Tibial artery (tissue), 4 donors: ENCODE results near the gene C19orf47.

ENCODE experiments used
- DNase-seq, 2 donors: peaks; one replicate each; pipeline ENCODE4 v3.0.0-alpha.2; 2019
- H3K27ac ChIP-seq, 2 donors: fragments of 200-600 bp; sonication (generic) in 1 of 2; 1 replicate in 1 of 2; 2 replicates in 1 of 2; pipeline ENCODE4 v1.5.1; 2018 to 2019; ENCODE audit warnings: mild to moderate bottlenecking in 1 of 2
- H3K27me3 ChIP-seq, 2 donors: fragments of 200-600 bp; sonication (generic) in 1 of 2; one replicate each; pipeline versions ENCODE4 v1.5.1 to v1.6.0; 2016 to 2019
- H3K36me3 ChIP-seq, 3 donors: fragments of 200-600 bp; sonication (generic) in 2 of 3; one replicate each; pipeline ENCODE4 v1.5.1; 2016 to 2019; ENCODE audit warnings: mild to moderate bottlenecking in 2 of 3
- H3K4me1 ChIP-seq, 4 donors: fragments of 200-600 bp; sonication (generic) in 2 of 4; 1 replicate in 3 of 4; 2 replicates in 1 of 4; pipeline ENCODE4 v1.5.1; 2016 to 2019
- H3K4me3 ChIP-seq, 2 donors: fragments of 200-600 bp; sonication (generic) in 1 of 2; 1 replicate in 1 of 2; 2 replicates in 1 of 2; pipeline ENCODE4 v1.5.1; 2018 to 2019; ENCODE audit warnings: mild to moderate bottlenecking in 2 of 2
- H3K9me3 ChIP-seq, 3 donors: fragments of 200-600 bp; sonication (generic) in 1 of 3; one replicate each; pipeline ENCODE4 v1.5.1; 2016 to 2019
- intact Hi-C: fragments of 100-400 bp; cut with DNase I; formaldehyde crosslinking; loops from one replicate; pipeline ENCODE4 v1.15.0; 2023; ENCODE audit warnings: low total_unique reads
- TF ChIP-seq, protein P1 (sequence below), 2 experiments: fragments of 200-600 bp in 1 of 2; fragments of 450-650 bp in 1 of 2; IDR thresholded peaks; one replicate each; pipeline ENCODE4 v1.5.1; 2017 to 2019; ENCODE audit warnings: antibody characterized with exemption in 2 of 2, mild to moderate bottlenecking in 1 of 2, moderate library complexity in 1 of 2

The C19orf47 gene

DNA sequence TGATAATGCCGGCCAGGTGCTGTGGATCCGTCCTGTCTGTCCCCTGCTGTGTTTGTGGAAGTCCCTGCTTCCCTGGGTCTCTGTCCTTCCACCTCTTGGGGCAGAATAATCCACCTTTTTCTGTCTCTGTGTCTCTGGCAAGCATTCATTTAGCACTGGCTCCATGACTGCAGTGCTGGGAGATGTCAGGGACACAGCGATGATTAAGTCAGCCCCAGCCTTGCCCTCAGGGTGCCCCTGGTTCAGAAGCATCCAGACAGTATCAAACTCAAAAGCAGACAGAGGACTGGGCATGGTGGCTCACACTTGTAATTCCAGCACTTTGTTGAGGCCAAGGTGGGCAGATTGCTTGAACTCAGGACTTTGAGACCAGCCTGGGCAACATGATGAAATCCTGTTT lies 40.3 kb upstream of the C19orf47 start:
- TF ChIP-seq, protein P1, sequence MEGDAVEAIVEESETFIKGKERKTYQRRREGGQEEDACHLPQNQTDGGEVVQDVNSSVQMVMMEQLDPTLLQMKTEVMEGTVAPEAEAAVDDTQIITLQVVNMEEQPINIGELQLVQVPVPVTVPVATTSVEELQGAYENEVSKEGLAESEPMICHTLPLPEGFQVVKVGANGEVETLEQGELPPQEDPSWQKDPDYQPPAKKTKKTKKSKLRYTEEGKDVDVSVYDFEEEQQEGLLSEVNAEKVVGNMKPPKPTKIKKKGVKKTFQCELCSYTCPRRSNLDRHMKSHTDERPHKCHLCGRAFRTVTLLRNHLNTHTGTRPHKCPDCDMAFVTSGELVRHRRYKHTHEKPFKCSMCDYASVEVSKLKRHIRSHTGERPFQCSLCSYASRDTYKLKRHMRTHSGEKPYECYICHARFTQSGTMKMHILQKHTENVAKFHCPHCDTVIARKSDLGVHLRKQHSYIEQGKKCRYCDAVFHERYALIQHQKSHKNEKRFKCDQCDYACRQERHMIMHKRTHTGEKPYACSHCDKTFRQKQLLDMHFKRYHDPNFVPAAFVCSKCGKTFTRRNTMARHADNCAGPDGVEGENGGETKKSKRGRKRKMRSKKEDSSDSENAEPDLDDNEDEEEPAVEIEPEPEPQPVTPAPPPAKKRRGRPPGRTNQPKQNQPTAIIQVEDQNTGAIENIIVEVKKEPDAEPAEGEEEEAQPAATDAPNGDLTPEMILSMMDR (IDR thresholded peaks at IDR 0.05) = no peak
- Histone ChIP-seq H3K27me3 (no peaks in the 10 kb centered on the region), H3K4me3 (no peak overlapping the region), H3K36me3 (no peaks in the 10 kb centered on the region), H3K27ac (no peak overlapping the region), H3K9me3 (no peaks in the 10 kb centered on the region), H3K4me1 (no peaks in the 10 kb centered on the region)
- DNase-seq = no peak
- intact Hi-C loops = no loop called here

DNA sequence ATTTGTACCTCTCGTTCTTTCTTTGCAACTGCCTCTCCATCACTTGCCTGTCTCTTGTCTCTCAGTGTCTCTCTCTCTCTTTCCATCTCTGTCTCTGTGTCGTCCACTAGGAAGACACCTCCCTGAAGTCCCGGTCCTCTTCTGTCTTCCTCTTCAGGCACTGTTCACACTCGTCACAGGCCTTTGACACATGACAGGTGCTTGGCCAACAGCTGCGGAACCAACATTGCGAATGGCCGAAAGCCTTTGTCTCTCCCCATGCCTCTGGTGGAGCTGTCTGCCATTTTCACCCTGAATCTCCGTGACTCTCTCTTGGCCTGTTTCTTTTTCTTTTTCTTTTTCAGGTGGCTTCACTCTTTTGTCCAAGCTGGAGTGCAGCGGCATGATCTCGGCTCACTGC lies 39.0 kb upstream of the C19orf47 start:
- Histone ChIP-seq H3K9me3 (no peaks in the 10 kb centered on the region), H3K27me3 (no peaks in the 10 kb centered on the region), H3K4me3 (no peak overlapping the region), H3K36me3 (no peaks in the 10 kb centered on the region), H3K4me1 (no peaks in the 10 kb centered on the region), H3K27ac (no peak overlapping the region)
- no peak for DNase-seq
- TF ChIP-seq, protein P1 (IDR thresholded peaks at IDR 0.05) = no peak
- intact Hi-C loops = no loop called here

DNA sequence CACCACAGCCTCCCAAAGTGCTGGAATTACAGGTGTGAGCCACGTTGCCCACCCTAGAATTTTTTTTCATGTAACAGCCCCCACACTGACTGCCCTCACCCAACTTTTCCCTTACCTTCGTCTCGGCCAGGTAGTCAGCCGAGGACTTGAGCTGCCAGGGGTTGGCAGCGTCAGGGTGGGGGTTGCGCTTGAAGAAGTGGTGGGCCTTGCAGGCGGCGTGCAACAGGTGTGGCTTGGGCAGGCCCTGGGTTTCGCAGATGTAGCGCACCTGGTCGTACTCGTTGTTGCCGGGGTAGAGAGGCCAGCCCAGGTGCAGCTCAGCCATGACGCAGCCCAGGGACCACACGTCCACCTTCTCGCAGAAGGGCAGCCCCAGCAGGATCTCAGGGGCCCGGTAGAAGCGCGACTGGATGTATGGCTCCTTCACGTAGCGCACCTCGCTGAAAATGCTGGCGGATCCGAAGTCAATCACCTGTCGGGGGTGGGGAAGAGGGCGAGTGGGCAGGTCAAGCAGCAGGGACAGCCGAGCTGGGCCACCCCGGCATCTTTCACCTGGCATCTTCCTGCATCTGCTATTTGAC lies 35.6 kb upstream of the C19orf47 start:
- Histone ChIP-seq H3K4me1 (no peaks in the 10 kb centered on the region), H3K27ac (no peak overlapping the region), H3K27me3 (no peaks in the 10 kb centered on the region), H3K4me3 (no peak overlapping the region), H3K9me3 (no peaks in the 10 kb centered on the region), H3K36me3 (peaks cover 4 to 26% (median 22%) of the 10 kb centered on the region in 3 donors)
- intact Hi-C loops = no loop called here
- DNase-seq = no peak
- TF ChIP-seq, protein P1 (IDR thresholded peaks at IDR 0.05) = no peak

DNA sequence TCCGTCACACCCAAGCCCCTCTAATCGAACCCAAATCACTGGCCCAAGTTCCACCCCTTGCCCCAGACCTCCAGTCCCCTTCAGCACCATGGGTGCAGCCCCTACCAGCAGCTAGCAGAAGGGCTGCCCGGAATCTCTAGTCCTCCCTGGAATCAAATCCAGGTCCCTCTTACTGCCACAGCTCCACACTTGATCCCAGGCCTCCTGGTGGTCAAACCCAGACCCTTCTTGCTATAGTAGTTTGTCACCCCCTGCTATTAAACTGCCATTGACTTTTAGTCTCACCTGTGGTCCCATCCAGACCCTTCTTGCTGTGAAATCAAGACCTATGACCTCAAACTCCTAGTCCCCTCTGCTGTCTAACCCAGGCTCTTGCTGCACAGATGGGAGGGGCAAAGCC lies 33.1 kb upstream of the C19orf47 start:
- H3K27me3 ChIP-seq = no peaks in the 10 kb centered on the region
- no peak overlapping the region for H3K4me3 ChIP-seq
- no peaks in the 10 kb centered on the region for H3K9me3 ChIP-seq
- TF ChIP-seq, protein P1 (IDR thresholded peaks at IDR 0.05) = no peak
- H3K4me1 ChIP-seq = no peaks in the 10 kb centered on the region
- DNase-seq = no peak
- intact Hi-C loops = no loop called here
- H3K27ac ChIP-seq = no peak overlapping the region
- H3K36me3 ChIP-seq = peaks cover 11 to 50% (median 42%) of the 10 kb centered on the region in 3 donors

DNA sequence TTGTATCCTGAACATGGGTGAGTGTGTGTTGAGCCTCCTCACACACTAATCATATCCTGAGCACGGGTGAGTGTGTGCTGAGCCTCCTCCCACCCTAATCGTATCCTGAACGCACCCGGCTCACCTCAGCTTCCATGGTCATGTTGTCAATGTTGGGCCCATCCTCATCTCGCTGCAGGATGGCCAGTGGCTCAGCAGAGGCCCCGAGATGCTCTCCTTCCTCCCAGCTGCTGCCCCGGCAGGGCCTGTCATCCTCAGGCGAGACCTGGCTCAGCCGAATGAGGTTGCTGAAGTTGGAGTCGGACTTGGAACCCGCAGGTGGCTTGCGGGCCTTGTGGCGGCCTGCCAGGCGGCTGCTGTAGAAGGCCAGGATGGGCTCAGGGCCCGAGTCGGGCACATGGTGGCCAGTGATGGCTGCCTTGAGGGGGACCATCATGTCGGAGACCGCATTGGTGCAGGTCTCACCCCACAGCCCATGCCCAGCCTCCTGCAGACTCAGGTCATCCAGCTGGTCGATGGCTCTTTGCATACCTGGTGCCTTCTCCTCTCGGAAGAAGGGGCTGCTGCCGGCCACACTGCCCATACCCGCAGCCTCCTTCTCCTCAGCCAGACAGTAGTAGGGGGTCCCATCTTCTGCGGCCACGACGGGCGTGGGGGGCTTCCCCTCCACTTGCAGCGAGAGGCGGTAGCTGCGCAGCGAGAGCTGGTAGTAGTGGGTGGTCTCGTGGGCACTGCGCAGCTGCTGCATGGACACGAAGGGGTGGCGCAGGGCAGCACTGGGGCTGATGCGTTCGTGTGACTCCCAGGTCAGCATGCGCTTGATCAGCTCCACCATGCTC lies 32.2 kb upstream of the C19orf47 start:
- H3K36me3 ChIP-seq = peaks cover 11 to 58% (median 48%) of the 10 kb centered on the region in 3 donors
- TF ChIP-seq, protein P1 (IDR thresholded peaks at IDR 0.05) = no peak
- no peak for DNase-seq
- no peak overlapping the region for H3K4me3 ChIP-seq
- intact Hi-C loops = no loop called here
- H3K9me3 ChIP-seq = no peaks in the 10 kb centered on the region
- H3K27ac ChIP-seq = no peak overlapping the region
- no peaks in the 10 kb centered on the region for H3K4me1 ChIP-seq
- no peaks in the 10 kb centered on the region for H3K27me3 ChIP-seq
